Heart right ventricle (tissue), 16 donors: ENCODE data around the gene CARD11. TPM values are rescaled to one million over a fixed set of nuclear protein-coding genes. Genes with fewer than 3 reads are reported as not detected.

Source experiments
- ATAC-seq, 8 donors: fragments of 200-7000 bp; cut with Tn5 transposase; one replicate each; pipeline ENCODE4 v1.9.1; 2020; ENCODE audit warnings: mild to moderate bottlenecking in 8 of 8, moderate library complexity in 8 of 8, moderate number of reproducible peaks in 1 of 8
- DNase-seq, 2 donors: peaks; one replicate each; pipeline ENCODE4 v3.0.0-alpha.2; 2020
- H3K27ac ChIP-seq, 10 donors: fragments of 200-600 bp; sonication (generic) in 2 of 10; one replicate each; pipeline versions ENCODE4 v1.5.0 to v1.8.0; 2020 to 2022; ENCODE audit warnings: mild to moderate bottlenecking in 3 of 10
- H3K27me3 ChIP-seq, 7 donors: fragments of 200-600 bp; one replicate each; pipeline ENCODE4 v1.8.0; 2021 to 2022; ENCODE audit warnings: mild to moderate bottlenecking in 2 of 7
- H3K36me3 ChIP-seq, 9 donors: fragments of 200-600 bp; sonication (generic) in 1 of 9; one replicate each; pipeline versions ENCODE4 v1.5.0 to v1.8.0; 2020 to 2022; ENCODE audit warnings: mild to moderate bottlenecking in 2 of 9
- H3K4me1 ChIP-seq, 9 donors: fragments of 200-600 bp; sonication (generic) in 1 of 9; one replicate each; pipeline versions ENCODE4 v1.5.0 to v1.8.0; 2020 to 2022; ENCODE audit warnings: mild to moderate bottlenecking in 4 of 9
- H3K4me3 ChIP-seq, 10 donors: fragments of 200-600 bp; sonication (generic) in 2 of 10; one replicate each; pipeline versions ENCODE4 v1.5.0 to v1.8.0; 2020 to 2022; ENCODE audit warnings: mild to moderate bottlenecking in 7 of 10, moderate library complexity in 2 of 10
- H3K9me3 ChIP-seq, 11 donors: fragments of 200-600 bp in 10 of 11; sonication (generic) in 2 of 11; one replicate each; pipeline versions ENCODE4 v1.5.0 to v1.8.0; 2013 to 2022; ENCODE audit warnings: mild to moderate bottlenecking in 2 of 11, control low read depth in 1 of 11, moderate library complexity in 1 of 11
- WGBS, 2 donors: extraction: QIAGEN DNeasy Blood & Tissue Kit; methylation state at CpG; one replicate each; pipeline ENCODE4 v1.1.7; 2013; ENCODE audit warnings: inconsistent platforms in 1 of 2; 5-methylcytosine and 5-hydroxymethylcytosine counted together
- intact Hi-C, 10 donors: fragments of 100-400 bp; cut with DNase I; formaldehyde crosslinking; loops; one replicate each; pipeline versions ENCODE4 v1.11.1 to v1.14.2; 2022
- polyA plus RNA-seq, 2 donors: library from polyadenylated mRNA; stranded (reverse); fragments of 200-250 nt; gene quantifications; one replicate each; pipeline ENCODE4 v1.2.3, GENCODE V29; 2013
- total RNA-seq, 10 donors: library from RNA; stranded (reverse); fragmentation: NEBNext Ultra II Directional in 3 of 10; extraction: Animal tissue kit (Norgen Biotek cat#: 25700) in 3 of 10; gene quantifications; one replicate each; pipeline versions ENCODE4 v1.2.1 to v1.2.4, GENCODE V29; 2021 to 2023
- TF ChIP-seq, protein P1 (sequence below), 9 donors: fragments of 200-600 bp; sonication (generic) in 2 of 9; IDR thresholded peaks; one replicate each; pipeline versions ENCODE4 v1.5.0 to v1.8.0; 2021 to 2022; ENCODE audit warnings: antibody characterized with exemption in 9 of 9, mild to moderate bottlenecking in 5 of 9, moderate library complexity in 1 of 9
- donor health status: Arrhythmogenic right ventricular cardiomyopathy.
- donor health status: ischemic (EF 13 %, LVEDD 7.1; RV severe dilation, severe dysfunction).
- donor health status: healthy with polysubstance abuse.
- donor health status: DM: no; HTN: yes; CAD: no.
- donor health status: DM: no; HTN: no; CAD: no.
- donor health status: ischemic (EF 25% LVEDD 6.9; RV normal size, moderate dysfunction).
- donor health status: ischemic (EF 25% LVEDD 5.7; RV mildly dilated, moderate dysfunction).
- donor health status: healthy.
- donor health status: DM: yes; HTN: yes; CAD: no.
- donor health status: Ischemic cardiomyopathy.
- donor health status: ischemic (EF 35%, LVEDD 5.7; RV mildly dilated, moderate dysfunction).
- donor health status: nonischemic (EF 11% LVEDD 7.7; RV severe dilation, severe dysfunction).
- donor health status: DM: yes; HTN: yes; CAD: no.
- donor health status: PGD.
- donor health status: ischemic (EF 29% LVEDD 5.4; RV normal size, mild dysfunction).
- donor health status: nonischemic (EF 23%, LVEDD 6.1; RV moderate dilation, normal function).

The CARD11 gene
- total and polyA plus RNA-seq, 12 donors: 0.14 to 1.7 (median 0.30) TPM; not detected in 1

DNA sequence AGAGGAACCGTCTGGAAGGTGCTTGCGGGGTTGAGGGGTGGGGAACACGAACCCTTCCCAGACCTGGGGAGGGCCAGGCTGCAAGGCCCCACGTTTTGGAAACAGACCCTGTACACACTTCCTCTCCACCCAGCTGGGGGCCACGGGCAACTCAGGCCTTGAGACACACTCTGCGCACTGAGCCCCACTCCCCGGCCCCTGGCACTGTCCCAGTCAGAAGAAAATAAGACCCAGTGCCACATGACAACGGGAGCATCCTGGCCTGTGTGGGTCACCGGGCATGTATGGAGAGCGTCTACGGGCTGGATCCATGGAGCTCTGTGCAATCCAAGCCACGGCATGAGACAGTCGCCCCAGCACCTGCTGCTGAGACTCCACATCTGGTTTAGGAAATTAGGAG lies 63.7 kb downstream of the CARD11 start:
- ATAC-seq (no peak), DNase-seq (no peak)
- no peaks in the 10 kb centered on the region for H3K9me3 ChIP-seq
- intact Hi-C loops: no loop called here
- TF ChIP-seq, protein P1, sequence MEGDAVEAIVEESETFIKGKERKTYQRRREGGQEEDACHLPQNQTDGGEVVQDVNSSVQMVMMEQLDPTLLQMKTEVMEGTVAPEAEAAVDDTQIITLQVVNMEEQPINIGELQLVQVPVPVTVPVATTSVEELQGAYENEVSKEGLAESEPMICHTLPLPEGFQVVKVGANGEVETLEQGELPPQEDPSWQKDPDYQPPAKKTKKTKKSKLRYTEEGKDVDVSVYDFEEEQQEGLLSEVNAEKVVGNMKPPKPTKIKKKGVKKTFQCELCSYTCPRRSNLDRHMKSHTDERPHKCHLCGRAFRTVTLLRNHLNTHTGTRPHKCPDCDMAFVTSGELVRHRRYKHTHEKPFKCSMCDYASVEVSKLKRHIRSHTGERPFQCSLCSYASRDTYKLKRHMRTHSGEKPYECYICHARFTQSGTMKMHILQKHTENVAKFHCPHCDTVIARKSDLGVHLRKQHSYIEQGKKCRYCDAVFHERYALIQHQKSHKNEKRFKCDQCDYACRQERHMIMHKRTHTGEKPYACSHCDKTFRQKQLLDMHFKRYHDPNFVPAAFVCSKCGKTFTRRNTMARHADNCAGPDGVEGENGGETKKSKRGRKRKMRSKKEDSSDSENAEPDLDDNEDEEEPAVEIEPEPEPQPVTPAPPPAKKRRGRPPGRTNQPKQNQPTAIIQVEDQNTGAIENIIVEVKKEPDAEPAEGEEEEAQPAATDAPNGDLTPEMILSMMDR (IDR thresholded peaks at IDR 0.05): no peak
- H3K36me3 ChIP-seq: no peaks in the 10 kb centered on the region
- peaks cover 0 to 6% (median 0%) of the 10 kb centered on the region in 9 donors for H3K4me1 ChIP-seq
- peaks cover 0 to 57% (median 36%) of the 10 kb centered on the region in 7 donors for H3K27me3 ChIP-seq
- 73 to 76% methylated on average over 13 of the region's 13 CpGs for WGBS, 2 donors
- H3K27ac ChIP-seq: no peak overlapping the region
- H3K4me3 ChIP-seq: no peak overlapping the region

DNA sequence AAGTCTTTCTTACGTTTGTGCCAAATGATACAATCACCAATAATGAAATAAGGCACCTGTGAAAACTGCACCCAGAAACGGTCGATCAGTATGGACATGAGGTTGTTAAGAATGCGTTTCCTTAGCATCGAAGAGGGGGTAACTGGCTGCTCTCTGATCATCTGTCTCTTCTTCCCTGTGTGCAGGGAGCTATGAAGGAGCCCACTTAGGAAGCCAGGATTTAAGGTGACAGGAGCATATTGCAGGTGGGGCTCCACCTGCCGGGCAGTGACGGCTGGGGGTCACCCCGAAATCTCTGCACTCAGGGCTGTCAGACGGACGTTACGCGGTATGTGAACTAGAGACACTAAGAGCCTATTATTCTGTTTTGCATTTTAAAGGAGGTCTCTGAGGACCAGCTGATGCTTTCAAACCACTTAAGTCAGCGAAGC lies 64.5 kb downstream of the CARD11 start:
- ATAC-seq (no peak), DNase-seq (no peak)
- intact Hi-C loops: no loop called here
- Histone ChIP-seq H3K27ac (no peak overlapping the region), H3K36me3 (no peaks in the 10 kb centered on the region), H3K9me3 (no peaks in the 10 kb centered on the region), H3K4me3 (no peak overlapping the region), H3K27me3 (peaks cover 0 to 57% (median 36%) of the 10 kb centered on the region in 7 donors), H3K4me1 (peaks cover 0 to 6% (median 0%) of the 10 kb centered on the region in 9 donors)
- WGBS, 2 donors: 48 to 55% methylated on average over 13 of the region's 13 CpGs
- TF ChIP-seq, protein P1 (IDR thresholded peaks at IDR 0.05): no peak

DNA sequence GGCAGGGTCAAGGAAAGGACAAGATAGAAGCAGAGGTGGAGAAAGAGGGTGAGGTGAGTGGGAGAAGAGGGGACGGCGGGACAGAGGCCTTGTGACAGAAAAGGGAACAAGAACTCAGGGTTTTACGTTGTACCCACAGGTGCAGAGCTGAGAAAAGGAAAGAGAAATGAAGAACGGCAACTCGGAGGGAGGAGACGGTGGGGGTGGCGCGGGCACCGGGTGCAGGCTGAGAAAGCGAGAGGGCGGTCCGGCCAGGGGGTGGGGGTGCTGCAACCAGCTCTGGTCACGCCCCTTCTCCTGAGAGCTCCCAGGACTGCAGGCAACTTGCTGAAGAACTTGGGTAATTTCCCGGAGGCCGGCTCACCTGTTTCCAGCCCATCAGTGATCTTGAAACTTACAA lies 65.3 kb downstream of the CARD11 start:
- Histone ChIP-seq H3K4me1 (peaks cover 0 to 6% (median 0%) of the 10 kb centered on the region in 9 donors), H3K27me3 (peaks cover 0 to 62% (median 36%) of the 10 kb centered on the region in 7 donors), H3K9me3 (no peaks in the 10 kb centered on the region), H3K27ac (no peak overlapping the region), H3K4me3 (no peak overlapping the region), H3K36me3 (no peaks in the 10 kb centered on the region)
- DNase-seq: peak in 1 of 2 donors; percentile 17
- ATAC-seq: peak in 2 of 8 donors; percentile 14 to 36
- intact Hi-C loops: no loop called here
- WGBS, 2 donors: 10 to 12% methylated on average over 15 of the region's 15 CpGs
- TF ChIP-seq, protein P1 (IDR thresholded peaks at IDR 0.05): no peak

DNA sequence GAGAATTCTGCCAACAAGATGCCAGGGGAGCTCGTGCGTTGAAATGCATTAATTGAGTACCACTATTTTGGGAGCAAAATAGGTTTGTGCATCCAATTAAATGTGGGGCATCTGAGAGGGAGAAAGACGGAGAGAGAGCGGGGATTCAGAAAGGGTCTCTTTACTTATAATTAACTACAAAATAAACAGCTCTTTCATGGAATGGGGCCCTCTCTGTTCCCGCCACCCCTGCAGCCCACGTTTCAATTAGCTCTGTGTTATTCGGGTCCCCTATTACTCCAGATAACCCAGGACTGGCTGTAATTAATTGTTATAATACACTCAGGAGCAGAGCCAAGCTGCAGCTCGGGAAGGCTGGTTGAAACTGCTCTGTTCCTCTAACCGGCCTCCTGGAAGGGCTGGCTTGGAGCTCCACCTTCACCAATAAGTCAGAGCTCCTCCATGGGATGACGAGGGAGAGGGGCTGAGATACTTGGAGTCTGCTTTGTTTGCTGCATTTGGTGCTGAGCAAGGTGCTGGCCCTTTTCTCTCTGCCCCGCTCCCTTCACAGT lies 67.8 kb downstream of the CARD11 start:
- 74 to 76% methylated on average over 11 of the region's 11 CpGs for WGBS, 2 donors
- Histone ChIP-seq H3K4me3 (no peak overlapping the region), H3K36me3 (no peaks in the 10 kb centered on the region), H3K27me3 (peaks cover 0 to 48% (median 32%) of the 10 kb centered on the region in 7 donors), H3K27ac (no peak overlapping the region), H3K9me3 (no peaks in the 10 kb centered on the region), H3K4me1 (peaks cover 0 to 6% (median 0%) of the 10 kb centered on the region in 9 donors)
- TF ChIP-seq, protein P1 (IDR thresholded peaks at IDR 0.05): no peak
- DNase-seq (no peak), ATAC-seq (no peak)
- intact Hi-C loops: no loop called here
